Non-pigmented ciliary epithelial cell (primary cell): Measurements from ENCODE around the gene GPR33.
"Not testable (repeated sequence)": the region's sequence is repeated elsewhere in the genome, so short reads cannot be mapped to it uniquely, and the experiment has no call there.

Experiments used
- DNase-seq: peaks from one replicate; pipeline ENCODE4 v3.0.0-alpha.2; 2010; ENCODE audit warnings: low read depth

Gene GPR33

DNA sequence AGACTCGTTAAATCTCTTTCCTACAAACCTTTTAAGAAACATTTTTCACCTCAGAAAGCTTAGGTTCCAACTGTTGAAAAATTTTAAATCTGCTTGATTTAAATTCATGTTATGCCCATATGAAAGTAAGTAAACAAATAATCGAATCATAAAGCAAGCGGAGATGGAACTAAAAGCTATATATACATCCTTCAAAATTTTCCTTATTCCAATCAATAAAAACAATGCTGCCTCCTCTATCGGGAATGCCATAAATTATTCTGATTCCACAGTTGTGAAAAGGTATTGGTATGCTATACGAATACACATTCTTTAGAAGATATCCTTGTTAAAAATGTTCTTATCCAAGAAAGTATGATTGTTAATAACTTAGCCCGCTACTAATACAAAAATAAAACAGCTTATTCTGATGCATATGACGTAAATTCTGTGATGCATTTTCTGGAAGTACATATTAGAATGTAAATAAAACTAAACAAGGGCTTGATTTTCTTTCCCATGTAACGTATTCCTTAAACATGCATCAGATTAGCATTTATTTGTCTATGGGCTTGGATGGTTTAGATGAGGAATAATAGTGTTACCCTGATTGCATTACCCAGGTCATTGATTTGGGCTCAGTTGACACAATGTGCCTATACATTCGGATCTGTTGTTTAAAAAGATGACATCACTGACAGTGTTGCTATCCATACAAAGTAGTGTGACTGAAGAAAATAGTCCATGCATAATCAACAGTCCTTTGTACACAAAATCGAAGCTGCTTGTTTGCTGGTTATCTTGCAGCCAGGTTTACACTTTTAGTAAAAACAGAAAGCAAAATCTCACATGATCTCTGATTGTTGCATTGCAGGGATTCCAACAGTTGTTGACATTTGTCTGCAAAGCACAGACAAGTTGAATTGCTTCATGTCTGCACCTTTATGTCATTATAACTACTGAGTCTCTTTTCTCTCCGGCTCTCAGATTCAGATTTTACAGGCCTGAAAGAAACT, 29.9 kb downstream of the GPR33 start:
- DNase-seq: no peak

DNA sequence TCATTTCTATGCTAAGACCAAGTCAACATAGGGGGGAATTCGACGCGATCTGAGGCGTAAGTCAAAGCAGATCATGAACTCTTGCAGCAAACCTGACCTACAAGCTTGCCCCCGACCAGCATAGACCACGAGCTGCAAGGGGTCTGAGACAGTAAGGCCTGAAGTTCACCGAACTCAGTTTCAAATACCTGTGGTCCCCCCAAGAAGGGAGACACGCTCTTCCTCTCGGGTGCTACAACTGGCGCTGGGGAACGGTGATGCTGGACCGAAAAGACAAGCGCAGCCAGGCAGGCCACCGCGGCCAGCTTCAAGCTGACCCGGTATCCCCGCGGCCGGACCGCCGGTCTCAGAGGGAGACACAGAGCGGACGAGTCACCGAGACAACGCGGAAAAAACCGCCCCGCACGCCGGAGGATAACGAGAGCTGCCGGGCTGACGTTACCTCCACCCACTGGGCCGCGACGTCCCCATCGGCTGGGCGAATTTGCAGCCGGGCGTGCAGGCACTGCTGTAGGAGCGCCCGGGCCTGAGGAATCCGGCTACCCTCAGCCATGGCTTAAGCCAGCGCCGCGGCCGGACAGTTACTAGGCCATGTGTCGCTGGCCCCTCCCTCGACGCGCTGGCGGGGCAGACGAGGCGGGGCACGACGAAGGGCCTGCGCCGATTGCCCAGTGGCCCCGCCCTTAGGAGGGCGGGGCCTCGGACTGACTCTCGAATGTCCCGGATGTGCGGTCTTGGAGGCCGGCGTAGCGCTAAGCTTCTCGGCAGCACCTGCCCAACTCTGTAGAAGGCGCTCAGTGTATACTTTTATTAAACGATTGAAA, 30.8 kb downstream of the GPR33 start, which contains the start of gene DTD2:
TSS of gene DTD2 (minus strand) at position 666 of the 824 bp plus-strand sequence. CDS start at position 553, 113 bp downstream.
- DNase-seq: peak; percentile 60

DNA sequence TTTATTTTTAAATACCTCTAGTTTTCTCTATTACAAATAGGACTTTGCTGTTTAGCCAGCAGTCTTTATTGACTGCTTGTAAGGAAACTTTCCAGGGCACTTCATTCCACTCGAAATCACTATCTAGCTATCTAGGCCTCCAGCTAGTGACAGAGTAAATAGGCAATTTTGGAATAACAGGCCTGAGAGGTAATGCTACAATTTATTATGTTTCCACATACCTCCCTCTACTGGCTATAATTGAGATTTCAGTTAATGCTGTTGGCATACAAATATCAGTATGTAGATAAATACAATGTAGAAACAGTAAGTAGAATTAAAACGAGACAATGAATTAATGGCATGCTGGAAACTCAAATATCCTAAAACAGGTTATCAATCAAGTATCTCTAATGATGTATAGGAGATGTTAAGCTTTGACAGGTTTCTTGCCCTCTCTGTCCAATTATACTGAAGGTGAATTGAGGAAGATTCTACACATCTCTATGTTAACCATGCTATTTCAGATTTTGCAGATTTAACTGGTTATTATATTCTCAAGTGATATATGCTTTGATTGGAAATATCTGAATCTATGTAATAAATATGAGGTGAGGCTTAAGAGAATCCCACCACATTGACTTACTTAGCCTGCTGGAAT, 37.7 kb downstream of the GPR33 start:
- no peak for DNase-seq

DNA sequence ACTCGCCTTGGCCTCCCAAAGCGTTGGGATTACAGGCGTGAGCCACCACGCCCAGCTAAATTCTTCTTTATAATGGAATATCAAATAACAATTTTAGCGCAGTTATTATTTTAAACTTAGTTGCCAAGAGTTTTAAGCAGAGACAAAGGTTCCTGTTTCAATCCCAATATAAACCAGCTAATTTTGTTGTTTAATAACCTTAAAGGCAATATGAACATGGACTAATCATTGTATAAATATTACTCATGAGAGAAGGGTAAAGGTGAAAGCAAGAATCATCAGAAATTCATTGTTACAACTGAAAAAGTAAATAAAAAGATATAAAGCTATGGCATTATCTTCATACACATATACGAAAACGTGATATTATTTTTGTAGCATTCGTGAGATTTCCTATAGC, 38.7 kb downstream of the GPR33 start:
- DNase-seq: no peak

DNA sequence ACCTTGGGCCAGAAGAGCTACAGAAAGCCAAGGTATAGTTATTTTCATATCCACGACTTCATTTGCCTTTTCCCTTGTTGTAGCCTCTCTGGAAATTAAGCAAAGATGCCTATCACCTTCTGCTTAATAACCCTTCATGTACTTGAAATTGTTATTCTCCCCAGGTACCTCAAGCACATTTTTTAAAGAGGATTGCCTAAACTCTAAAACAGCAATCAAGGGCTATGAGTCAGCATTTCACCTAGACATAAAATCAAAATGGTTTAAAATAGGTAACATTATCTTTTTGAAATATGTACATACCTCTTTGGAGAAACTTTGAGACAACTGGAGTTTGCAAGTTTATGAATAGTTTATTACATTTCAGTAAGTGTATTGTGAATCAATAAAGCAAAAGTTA, 42.1 kb downstream of the GPR33 start:
- no peak for DNase-seq

DNA sequence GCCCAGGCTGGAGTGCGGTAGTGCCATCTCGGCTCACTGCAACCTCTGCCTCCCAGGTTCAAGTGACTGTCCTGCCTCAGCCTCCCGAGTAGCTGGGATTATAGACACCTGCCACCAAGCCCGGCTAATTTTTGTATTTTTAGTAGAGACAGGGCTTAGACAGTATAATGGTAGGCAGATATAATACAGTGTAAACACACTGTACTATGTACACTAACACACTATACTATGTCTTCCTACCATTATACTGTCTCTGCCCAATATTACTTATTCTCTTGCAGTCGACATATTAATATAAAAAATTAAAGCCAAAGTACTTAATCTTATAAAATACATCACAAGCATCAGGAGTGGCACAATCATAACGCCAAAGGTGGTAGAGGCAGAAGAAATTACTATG, 45.6 kb downstream of the GPR33 start:
- no peak for DNase-seq

DNA sequence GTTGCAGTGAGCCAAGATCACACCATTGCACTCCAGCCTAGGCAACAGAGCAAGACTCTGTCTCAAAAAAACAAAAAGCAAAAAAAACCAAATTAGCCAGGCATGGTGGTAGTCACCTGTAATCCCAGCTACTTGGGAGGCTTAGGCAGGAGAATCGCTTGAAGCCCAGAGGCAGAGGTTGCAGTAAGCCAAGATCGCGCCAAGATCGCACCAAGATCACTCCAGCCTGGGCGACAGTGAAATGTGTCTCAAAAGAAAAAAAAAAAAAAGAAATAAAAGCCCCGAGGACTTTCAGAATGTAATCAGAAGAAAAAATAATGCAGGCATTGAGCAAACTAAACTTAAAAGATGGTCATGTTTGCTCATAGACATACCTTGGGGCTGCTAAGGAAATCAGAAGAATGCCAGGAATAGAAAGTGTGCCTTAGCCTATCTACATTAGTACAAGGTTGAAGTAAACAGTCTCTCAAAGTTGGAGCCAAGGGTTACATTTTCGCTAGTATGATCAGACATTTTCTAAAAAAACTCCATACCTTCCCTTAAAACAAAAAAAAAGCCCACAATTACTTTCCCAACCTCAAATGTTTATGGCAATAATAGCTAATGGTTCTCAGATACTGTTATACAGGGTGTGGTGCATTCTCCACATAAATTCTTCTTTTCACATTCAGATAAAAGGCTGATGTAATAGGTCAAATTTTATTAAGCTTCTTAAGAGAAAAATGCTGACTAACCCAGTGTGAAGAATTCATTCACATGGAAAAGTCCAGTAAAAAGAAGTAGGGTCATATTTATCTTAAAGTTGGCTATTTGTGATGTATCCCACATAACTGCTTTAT, 46.3 kb downstream of the GPR33 start:
- DNase-seq: no peak

DNA sequence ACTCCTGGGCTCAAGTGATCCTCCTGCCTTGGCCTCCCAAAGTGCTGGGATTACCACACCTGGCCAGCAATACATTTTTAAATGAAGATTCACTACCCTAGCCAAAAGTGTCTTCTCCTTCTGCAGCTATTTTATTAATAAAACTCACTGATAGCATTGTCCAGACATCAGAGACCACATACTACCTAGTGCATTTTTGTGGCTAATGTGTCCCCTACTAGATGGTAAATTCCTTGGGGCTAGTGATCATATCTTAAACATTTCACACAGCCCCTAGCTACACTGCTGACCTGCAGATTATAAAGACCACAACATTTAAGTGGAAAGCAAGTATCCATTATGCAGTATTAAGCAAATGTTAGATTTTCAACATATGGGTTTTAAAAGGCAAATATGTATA, 47.6 kb downstream of the GPR33 start:
- DNase-seq: no peak

DNA sequence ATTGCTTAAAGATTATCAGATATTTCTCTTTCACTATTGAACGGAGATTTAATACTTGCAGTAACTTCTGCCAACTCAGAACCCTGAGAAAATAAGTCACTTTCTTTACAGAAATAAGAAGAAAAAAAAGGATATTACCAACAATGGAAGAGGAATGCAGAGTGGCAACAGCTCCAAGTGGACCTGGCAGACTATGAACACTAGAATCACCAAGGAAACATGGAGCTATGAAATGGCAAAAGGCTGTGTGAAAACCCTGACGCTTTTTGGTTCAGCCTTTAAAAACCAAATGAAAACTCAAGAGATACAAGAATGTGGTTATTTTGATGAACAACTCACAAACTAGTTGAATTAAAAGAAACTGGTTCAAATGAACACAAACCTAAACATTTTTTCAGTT, 48.3 kb downstream of the GPR33 start:
- DNase-seq: no peak

DNA sequence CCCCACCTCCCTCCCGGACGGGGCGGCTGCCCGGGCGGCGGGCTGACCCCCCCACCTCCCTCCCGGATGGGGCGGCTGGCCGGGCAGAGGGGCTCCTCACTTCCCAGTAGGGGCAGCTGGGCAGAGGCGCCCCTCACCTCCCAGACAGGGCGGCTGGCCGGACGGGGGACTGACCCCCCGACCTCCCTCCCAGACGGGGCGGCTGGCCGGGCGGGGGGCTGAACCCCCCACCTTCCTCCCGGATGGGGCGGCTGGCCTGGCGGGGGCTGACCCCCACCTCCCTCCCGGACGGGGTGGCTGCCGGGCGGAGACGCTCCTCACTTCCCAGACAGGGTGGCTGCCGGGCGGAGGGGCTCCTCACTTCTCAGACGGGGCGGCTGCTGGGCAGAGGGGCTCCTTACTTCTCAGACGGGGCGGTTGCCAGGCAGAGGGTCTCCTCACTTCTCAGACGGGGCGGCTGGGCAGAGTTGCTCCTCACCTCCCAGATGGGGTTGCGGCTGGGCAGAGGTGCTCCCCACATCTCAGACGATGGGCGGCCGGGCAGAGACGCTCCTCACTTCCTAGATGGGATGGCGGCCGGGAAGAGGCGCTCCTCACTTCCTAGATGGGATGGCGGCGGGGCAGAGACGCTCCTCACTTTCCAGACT, 50.7 kb downstream of the GPR33 start:
- DNase-seq: not testable (repeated sequence)

DNA sequence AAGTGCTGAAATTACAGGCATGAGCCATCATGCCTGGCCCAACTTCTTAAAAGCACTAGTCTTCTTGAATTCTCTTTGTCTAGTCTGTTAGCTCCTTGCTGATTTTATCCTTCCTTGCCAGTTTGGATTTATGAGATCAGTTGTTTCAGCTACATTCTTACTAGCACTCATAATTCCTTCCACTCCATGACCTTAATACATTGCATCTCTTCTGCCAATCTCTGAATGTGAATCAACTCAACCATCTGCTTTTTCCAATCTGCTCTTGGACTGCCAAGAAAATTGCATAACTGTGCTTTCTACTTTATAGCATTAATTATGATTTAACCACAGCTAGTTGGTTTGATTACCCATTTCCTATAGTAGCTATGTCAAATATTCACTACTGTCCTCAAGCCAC, 52.6 kb downstream of the GPR33 start:
- no peak for DNase-seq
